Measurements from ENCODE around the gene TMEM95. TPM values are rescaled to one million over a fixed set of nuclear protein-coding genes. Genes with fewer than 3 reads are reported as not detected.

The TMEM95 gene
- total and polyA plus RNA-seq, 2 experiments from 2014 or later: not detected

DNA sequence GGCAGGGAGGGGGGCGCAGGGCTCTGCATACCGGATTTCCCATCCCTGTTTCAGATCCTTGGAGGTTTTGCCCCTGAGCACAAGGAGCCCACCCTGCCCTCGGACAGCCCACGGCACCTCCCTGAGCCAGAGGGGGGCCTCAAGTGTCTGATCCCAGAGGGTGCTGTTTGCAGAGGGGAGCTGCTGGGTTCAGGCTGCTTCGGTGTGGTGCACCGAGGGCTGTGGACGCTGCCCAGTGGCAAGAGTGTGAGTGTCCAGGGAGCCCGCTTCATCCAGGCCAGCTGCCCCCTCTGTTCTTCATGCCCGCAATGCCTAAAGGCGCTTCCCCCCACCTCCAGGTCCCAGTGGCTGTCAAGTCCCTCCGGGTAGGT lies 28.4 kb downstream of the TMEM95 start:
- no peaks in the 10 kb centered on the region for H3K9me2 ChIP-seq (ENCODE audit: insufficient read depth)
- H3K4me3 ChIP-seq: peak overlapping the region; percentile 74
- H3K4me1 Mint-ChIP-seq: peaks cover 21% of the 10 kb centered on the region
- peaks cover 9% of the 10 kb centered on the region for H3K9me3 Mint-ChIP-seq
- peaks cover 20% of the 10 kb centered on the region; the same call in 1 of the 2 replicates for H3F3A ChIP-seq (replicated peaks; ENCODE audit: low read depth)
- no peak overlapping the region for H3K27ac Mint-ChIP-seq
- H3K27me3 Mint-ChIP-seq (ENCODE audit: insufficient read depth, low read depth, poor library complexity): peaks cover 42% of the 10 kb centered on the region
- no peak overlapping the region for H2AFZ ChIP-seq
- H3K79me2 ChIP-seq (replicated peaks; ENCODE audit: insufficient read depth): no peaks in the 10 kb centered on the region
- H3K27ac ChIP-seq (ENCODE audit: low read depth): no peak overlapping the region
- peaks cover 17% of the 10 kb centered on the region for H3K4me1 ChIP-seq (ENCODE audit: insufficient read depth)
- H3K27me3 ChIP-seq (ENCODE audit: insufficient read depth): peaks cover 42% of the 10 kb centered on the region
- TF ChIP-seq ZNF114 (CRISPR knock-in tag; IDR thresholded peaks at IDR 0.05) (no peak), ZNF331 (CRISPR knock-in tag; IDR thresholded peaks at IDR 0.05; ENCODE audit: low read depth) (no peak), JUNB (IDR thresholded peaks at IDR 0.05; ENCODE audit: unreplicated experiment) (no peak), ETS1 (IDR thresholded peaks at IDR 0.05) (no peak), EZH2phosphoT487 (IDR thresholded peaks at IDR 0.05; ENCODE audit: unreplicated experiment) (no peak), CREB1 (CRISPR knock-in tag; IDR thresholded peaks at IDR 0.05; ENCODE audit: low read depth) (no peak), CTCF (conservative IDR thresholded peaks at IDR 0.05; ENCODE audit: low read depth in 2 of 2) (no peak), STAT1 (IDR thresholded peaks at IDR 0.05; ENCODE audit: unreplicated experiment) (no peak), POLR2AphosphoS5 (IDR thresholded peaks at IDR 0.05; ENCODE audit: low read depth) (no peak), NANOG (IDR thresholded peaks at IDR 0.05; ENCODE audit: borderline replicate concordance) (no peak), EZH2 (IDR thresholded peaks at IDR 0.05; ENCODE audit: low read depth, unreplicated experiment) (no peak)
- TF ChIP-seq, protein P1, sequence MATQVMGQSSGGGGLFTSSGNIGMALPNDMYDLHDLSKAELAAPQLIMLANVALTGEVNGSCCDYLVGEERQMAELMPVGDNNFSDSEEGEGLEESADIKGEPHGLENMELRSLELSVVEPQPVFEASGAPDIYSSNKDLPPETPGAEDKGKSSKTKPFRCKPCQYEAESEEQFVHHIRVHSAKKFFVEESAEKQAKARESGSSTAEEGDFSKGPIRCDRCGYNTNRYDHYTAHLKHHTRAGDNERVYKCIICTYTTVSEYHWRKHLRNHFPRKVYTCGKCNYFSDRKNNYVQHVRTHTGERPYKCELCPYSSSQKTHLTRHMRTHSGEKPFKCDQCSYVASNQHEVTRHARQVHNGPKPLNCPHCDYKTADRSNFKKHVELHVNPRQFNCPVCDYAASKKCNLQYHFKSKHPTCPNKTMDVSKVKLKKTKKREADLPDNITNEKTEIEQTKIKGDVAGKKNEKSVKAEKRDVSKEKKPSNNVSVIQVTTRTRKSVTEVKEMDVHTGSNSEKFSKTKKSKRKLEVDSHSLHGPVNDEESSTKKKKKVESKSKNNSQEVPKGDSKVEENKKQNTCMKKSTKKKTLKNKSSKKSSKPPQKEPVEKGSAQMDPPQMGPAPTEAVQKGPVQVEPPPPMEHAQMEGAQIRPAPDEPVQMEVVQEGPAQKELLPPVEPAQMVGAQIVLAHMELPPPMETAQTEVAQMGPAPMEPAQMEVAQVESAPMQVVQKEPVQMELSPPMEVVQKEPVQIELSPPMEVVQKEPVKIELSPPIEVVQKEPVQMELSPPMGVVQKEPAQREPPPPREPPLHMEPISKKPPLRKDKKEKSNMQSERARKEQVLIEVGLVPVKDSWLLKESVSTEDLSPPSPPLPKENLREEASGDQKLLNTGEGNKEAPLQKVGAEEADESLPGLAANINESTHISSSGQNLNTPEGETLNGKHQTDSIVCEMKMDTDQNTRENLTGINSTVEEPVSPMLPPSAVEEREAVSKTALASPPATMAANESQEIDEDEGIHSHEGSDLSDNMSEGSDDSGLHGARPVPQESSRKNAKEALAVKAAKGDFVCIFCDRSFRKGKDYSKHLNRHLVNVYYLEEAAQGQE (IDR thresholded peaks at IDR 0.05; ENCODE audit: unreplicated experiment): no peak
- TF ChIP-seq, protein P2, sequence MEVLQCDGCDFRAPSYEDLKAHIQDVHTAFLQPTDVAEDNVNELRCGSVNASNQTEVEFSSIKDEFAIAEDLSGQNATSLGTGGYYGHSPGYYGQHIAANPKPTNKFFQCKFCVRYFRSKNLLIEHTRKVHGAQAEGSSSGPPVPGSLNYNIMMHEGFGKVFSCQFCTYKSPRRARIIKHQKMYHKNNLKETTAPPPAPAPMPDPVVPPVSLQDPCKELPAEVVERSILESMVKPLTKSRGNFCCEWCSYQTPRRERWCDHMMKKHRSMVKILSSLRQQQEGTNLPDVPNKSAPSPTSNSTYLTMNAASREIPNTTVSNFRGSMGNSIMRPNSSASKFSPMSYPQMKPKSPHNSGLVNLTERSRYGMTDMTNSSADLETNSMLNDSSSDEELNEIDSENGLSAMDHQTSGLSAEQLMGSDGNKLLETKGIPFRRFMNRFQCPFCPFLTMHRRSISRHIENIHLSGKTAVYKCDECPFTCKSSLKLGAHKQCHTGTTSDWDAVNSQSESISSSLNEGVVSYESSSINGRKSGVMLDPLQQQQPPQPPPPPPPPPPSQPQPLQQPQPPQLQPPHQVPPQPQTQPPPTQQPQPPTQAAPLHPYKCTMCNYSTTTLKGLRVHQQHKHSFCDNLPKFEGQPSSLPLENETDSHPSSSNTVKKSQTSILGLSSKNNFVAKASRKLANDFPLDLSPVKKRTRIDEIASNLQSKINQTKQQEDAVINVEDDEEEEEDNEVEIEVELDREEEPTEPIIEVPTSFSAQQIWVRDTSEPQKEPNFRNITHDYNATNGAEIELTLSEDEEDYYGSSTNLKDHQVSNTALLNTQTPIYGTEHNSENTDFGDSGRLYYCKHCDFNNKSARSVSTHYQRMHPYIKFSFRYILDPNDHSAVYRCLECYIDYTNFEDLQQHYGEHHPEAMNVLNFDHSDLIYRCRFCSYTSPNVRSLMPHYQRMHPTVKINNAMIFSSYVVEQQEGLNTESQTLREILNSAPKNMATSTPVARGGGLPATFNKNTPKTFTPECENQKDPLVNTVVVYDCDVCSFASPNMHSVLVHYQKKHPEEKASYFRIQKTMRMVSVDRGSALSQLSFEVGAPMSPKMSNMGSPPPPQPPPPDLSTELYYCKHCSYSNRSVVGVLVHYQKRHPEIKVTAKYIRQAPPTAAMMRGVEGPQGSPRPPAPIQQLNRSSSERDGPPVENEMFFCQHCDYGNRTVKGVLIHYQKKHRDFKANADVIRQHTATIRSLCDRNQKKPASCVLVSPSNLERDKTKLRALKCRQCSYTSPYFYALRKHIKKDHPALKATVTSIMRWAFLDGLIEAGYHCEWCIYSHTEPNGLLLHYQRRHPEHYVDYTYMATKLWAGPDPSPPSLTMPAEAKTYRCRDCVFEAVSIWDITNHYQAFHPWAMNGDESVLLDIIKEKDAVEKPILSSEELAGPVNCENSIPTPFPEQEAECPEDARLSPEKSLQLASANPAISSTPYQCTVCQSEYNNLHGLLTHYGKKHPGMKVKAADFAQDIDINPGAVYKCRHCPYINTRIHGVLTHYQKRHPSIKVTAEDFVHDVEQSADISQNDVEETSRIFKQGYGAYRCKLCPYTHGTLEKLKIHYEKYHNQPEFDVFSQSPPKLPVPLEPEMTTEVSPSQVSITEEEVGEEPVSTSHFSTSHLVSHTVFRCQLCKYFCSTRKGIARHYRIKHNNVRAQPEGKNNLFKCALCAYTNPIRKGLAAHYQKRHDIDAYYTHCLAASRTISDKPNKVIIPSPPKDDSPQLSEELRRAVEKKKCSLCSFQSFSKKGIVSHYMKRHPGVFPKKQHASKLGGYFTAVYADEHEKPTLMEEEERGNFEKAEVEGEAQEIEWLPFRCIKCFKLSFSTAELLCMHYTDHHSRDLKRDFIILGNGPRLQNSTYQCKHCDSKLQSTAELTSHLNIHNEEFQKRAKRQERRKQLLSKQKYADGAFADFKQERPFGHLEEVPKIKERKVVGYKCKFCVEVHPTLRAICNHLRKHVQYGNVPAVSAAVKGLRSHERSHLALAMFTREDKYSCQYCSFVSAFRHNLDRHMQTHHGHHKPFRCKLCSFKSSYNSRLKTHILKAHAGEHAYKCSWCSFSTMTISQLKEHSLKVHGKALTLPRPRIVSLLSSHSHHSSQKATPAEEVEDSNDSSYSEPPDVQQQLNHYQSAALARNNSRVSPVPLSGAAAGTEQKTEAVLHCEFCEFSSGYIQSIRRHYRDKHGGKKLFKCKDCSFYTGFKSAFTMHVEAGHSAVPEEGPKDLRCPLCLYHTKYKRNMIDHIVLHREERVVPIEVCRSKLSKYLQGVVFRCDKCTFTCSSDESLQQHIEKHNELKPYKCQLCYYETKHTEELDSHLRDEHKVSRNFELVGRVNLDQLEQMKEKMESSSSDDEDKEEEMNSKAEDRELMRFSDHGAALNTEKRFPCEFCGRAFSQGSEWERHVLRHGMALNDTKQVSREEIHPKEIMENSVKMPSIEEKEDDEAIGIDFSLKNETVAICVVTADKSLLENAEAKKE (CRISPR knock-in tag; IDR thresholded peaks at IDR 0.05): no peak
- ATAC-seq (no peak), DNase-seq (ENCODE audit: low spot score) (no peak)
- H3K4me2 ChIP-seq: peak overlapping the region; percentile 95
- H3K36me3 ChIP-seq (ENCODE audit: insufficient read depth): no peaks in the 10 kb centered on the region; the same call in 1 of the 2 replicates
- no peaks in the 10 kb centered on the region; the same call in 1 of the 2 replicates for H4K20me1 ChIP-seq (replicated peaks; ENCODE audit: insufficient read depth)
- H3K4me3 Mint-ChIP-seq: peak overlapping the region; percentile 45; the same call in 1 of the 3 replicates
- peaks cover 7% of the 10 kb centered on the region; the same call in 2 of the 3 replicates for H3K36me3 Mint-ChIP-seq (ENCODE audit: low read depth)

All from GM23338 (cell line).